ENCODE results near the gene CRYZ.

- TF ChIP-seq CTCF (IDR thresholded peaks at IDR 0.05) (no peak), POLR2A (IDR thresholded peaks at IDR 0.05) (no peak)
These were observed 17.7 kb downstream of the CRYZ start for GRCh38 chr1:74715236-74715502.

Measured in lower leg skin (tissue), 3 donors.